ENCODE data around the gene HS3ST5.
"Not testable (repeated sequence)": the region's sequence is repeated elsewhere in the genome, so short reads cannot be mapped to it uniquely, and the experiment has no call there.

The HS3ST5 gene

DNA sequence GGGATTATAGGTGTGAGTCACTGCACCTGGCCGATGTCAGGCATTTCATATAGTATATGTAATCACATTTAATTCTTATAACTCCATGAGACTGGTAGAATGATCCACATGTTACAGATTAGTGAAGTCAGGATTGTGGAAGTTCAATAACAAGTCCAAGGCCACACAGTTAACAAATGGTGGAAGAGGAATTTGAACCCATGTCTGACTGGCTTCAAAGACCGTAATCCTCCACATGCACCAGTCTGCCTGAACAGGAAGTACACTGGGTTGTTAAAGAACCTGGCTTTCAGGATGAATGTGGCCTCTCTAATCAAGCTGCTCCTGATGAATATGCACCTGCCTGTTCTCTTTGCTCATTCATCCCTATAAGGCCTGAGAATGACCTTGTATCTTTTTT lies 249.9 kb downstream of the HS3ST5 start:
- no peak for DNase-seq (ENCODE audit: low read depth in 2 of 2)

GRCh38 chr6:114090626-114091025 lies 252.2 kb downstream of the HS3ST5 start:
- no peak for DNase-seq (ENCODE audit: low read depth in 2 of 2)

- no peak for DNase-seq (ENCODE audit: low read depth in 2 of 2)
Observed at GRCh38 chr6:114087496-114087895, 255.3 kb downstream of the HS3ST5 start.

GRCh38 chr6:114085211-114085610 lies 257.6 kb downstream of the HS3ST5 start:
- DNase-seq (ENCODE audit: low read depth in 2 of 2) = no peak

GRCh38 chr6:114084327-114084890 lies 258.4 kb downstream of the HS3ST5 start:
- DNase-seq (ENCODE audit: low read depth in 2 of 2) = no peak

DNA sequence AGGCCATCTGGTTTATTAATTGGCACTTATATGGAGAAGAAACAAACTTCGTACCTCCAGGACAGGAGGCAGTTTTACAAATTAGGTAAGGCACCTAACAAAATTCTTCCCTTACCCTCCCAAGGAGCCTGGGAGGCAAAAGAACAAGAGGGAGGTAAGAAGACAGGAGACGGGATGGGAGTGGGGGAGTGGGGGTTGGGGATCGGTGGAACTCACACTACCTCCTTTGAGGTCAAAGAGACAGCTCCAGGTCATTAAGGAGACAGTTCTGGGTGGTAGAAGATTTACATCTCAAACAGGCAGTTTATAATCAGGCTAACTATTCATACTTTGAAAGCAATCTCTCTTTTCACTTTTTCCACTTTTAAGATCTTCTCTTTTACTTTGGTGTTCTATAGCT lies 259.6 kb downstream of the HS3ST5 start:
- no peak for DNase-seq (ENCODE audit: low read depth in 2 of 2)

DNA sequence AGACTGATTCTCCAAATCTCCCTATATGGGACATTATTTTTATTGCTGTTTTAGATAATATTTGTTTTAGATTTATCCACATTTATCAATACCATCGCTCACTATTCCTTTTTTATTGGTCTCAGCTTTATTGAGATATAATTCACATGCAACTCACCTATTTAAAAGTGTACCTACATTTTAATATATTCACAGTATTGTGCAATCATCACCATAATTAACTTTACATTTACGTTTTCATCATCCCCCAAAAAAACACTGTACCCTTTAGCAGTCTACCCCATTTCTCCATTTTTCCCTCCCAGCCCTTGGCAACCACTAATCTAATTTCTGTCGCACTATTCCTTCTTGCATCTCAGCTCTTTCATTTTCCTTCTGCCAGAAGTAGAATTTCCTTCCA lies 261.1 kb downstream of the HS3ST5 start:
- no peak for DNase-seq (ENCODE audit: low read depth in 2 of 2)

GRCh38 chr6:114080891-114081510 lies 261.8 kb downstream of the HS3ST5 start:
- no peak for DNase-seq (ENCODE audit: low read depth in 2 of 2)

DNA sequence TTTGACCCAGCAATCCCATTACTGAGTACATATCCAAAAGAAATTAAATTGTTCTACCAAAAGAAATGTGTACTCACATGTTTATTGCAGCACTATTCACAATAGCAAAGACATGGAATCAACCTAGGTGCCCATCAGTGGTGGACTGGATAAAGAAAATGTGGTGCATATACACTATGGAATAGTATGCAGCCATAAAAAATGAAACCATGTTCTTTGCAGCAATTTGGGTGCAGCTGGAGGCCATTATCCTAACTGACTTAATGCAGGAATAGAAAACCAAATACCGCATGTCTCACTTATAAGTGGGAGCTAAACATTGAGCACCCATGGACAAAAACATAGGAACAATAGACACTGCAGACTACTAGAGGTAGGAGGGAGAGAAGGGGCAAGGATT lies 262.4 kb downstream of the HS3ST5 start:
- DNase-seq (ENCODE audit: low read depth in 2 of 2) = not testable (repeated sequence)

GRCh38 chr6:114075777-114076176 lies 267.0 kb downstream of the HS3ST5 start:
- no peak for DNase-seq (ENCODE audit: low read depth in 2 of 2)

- no peak for DNase-seq (ENCODE audit: low read depth in 2 of 2)
Observed at GRCh38 chr6:114075300-114075699, 267.5 kb downstream of the HS3ST5 start.

DNA sequence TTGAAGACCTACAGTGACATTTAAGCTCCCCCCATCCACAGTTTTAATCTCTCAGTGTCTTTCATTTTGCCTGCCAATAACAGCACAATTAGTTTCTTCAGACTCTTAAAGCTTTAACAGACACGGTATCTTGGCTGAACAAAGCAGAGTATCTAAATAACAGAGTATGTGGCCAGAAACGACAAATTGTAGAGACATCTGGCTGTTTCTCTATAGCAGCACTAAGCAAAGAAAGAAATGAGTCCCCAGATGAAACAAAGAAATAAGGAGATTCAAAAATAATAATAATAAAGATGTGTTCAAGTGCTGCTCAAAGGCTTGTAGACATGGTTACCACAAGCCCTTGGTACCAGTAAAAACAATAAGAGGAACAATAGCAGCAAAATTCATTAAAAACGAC lies 274.1 kb downstream of the HS3ST5 start:
- no peak for DNase-seq (ENCODE audit: low read depth in 2 of 2)

DNA sequence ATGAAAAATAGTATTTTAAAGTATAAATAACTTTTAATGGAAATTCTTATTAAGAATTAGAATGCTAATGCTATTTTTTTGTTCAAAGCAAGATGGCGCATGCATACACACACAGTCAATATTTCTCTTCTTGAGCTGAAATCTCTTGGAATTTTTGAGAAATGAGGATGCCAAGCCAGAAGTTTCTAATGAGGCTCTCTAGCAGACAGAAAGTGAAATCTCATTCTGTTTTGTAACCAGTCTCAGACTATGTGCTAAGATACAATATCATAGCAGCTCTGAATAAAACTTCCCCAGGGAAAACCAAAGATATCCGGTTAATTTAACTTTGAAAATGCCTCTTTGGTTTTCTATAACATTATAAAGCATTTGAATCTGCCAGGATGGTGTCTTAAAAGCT lies 274.7 kb downstream of the HS3ST5 start:
- no peak for DNase-seq (ENCODE audit: low read depth in 2 of 2)

- DNase-seq (ENCODE audit: low read depth in 2 of 2) = no peak
Observed at GRCh38 chr6:114064862-114065261, 278.0 kb downstream of the HS3ST5 start.

GRCh38 chr6:114063956-114064355 lies 278.9 kb downstream of the HS3ST5 start:
- no peak for DNase-seq (ENCODE audit: low read depth in 2 of 2)

DNA sequence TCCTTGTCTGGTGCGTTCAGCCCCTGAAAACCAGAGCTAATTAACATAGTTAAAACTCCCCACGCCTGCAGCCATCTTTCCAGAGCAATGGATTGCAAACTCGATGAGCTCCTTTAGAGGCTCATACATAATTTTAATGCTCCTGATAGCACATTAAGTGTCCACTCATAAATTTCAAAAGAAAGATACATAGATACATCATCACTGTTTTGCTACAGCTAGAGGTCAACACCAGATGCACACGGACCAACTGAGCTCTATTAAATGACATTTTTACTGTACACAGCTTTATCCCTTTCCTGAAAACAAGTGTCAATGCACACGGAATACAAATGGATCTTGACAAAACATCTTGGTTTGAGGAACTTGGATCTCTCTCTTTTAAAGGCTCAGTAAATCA lies 280.6 kb downstream of the HS3ST5 start:
- no peak for DNase-seq (ENCODE audit: low read depth in 2 of 2)

DNA sequence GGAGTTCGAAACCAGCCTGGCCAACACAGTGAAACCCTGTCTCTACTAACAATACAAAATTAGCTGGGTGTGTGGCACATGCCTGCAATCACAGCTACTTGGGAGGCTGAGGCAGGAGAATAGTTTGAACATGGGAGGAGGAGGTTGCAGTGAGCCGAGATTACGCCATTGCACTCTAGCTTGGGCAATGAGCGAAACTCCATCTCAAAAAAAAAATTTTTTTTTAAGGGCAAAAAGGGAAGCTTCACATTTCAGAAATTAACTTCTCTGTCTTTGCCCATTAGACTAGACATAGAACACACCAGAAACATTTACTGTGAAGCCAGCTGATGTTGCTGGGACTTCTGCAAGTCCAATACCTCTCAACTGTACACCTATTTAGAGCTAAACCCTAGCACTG lies 281.1 kb downstream of the HS3ST5 start:
- DNase-seq (ENCODE audit: low read depth in 2 of 2) = no peak

- DNase-seq (ENCODE audit: low read depth in 2 of 2) = no peak
Observed at GRCh38 chr6:114061116-114061515, 281.7 kb downstream of the HS3ST5 start.

DNA sequence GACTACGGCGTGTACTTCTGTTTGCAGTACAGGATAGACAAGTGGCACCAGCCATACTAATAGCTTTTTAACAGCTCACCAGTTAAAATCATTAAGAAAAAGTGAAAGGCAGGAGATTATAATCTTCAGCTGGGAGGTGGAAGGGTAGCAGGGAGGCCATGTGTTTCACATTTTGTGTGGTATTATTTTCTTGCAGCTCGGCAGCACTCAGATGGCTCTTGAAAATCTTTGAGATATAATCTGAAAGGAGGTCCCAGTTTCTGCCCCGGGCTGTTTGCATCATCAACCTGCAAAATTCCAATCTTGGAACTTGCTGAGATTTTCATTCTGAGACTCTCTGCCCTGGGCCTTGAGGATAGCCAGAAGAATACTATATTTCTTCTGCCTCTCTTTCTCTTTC lies 284.4 kb downstream of the HS3ST5 start:
- no peak for DNase-seq (ENCODE audit: low read depth in 2 of 2)

DNA sequence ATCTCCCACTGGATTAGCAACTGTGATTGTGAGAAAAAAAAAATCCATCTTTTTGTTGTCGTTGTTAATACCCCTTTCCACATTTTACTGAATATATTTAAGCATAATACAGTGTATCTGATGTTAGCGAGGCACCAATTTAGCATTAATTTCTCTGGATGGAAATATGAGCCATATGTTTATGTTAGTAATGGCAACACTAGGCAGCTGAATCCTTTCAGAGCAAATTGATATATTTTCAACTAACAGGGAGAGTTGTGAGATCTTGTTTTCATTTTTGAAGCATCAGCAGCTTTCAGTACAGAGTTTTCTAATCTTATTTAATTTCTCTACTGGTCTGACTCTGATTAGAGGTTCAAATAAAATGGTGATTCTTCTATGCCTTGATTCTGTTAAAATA lies 287.1 kb downstream of the HS3ST5 start:
- no peak for DNase-seq (ENCODE audit: low read depth in 2 of 2)

- DNase-seq (ENCODE audit: low read depth in 2 of 2) = no peak
Observed at GRCh38 chr6:114055349-114055748, 287.5 kb downstream of the HS3ST5 start.

DNA sequence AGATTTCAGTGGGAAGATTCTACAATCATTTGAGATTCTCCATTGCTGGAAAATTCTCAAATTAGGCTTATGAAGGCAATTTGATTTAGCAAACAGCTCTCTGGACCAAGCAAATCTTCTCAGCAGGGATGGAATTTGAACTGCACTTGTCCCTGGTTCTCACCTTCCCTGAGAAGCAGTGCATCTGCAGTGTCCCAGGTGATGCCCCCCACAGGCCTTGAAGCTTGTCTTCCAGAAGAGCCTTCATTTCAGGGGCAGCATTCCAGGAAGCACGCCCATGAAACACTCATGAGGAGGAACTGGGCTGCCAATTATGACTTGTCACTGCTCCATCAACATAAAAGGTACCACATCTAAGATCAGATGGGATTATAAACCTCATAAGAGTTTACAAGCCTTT lies 289.0 kb downstream of the HS3ST5 start:
- no peak for DNase-seq (ENCODE audit: low read depth in 2 of 2)

GRCh38 chr6:114052141-114052540 lies 290.7 kb downstream of the HS3ST5 start:
- DNase-seq (ENCODE audit: low read depth in 2 of 2) = no peak

- no peak for DNase-seq (ENCODE audit: low read depth in 2 of 2)
Observed at GRCh38 chr6:114051031-114051430, 291.8 kb downstream of the HS3ST5 start.
